Measurements from ENCODE around the gene TXNRD3. TPM values are rescaled to one million over a fixed set of nuclear protein-coding genes. Genes with fewer than 3 reads are reported as not detected.
"Not testable (repeated sequence)": the region's sequence is repeated elsewhere in the genome, so short reads cannot be mapped to it uniquely, and the experiment has no call there.

TXNRD3 gene
- total and polyA plus RNA-seq, 4 donors: 7.0 to 11.0 (median 7.7) TPM

DNA sequence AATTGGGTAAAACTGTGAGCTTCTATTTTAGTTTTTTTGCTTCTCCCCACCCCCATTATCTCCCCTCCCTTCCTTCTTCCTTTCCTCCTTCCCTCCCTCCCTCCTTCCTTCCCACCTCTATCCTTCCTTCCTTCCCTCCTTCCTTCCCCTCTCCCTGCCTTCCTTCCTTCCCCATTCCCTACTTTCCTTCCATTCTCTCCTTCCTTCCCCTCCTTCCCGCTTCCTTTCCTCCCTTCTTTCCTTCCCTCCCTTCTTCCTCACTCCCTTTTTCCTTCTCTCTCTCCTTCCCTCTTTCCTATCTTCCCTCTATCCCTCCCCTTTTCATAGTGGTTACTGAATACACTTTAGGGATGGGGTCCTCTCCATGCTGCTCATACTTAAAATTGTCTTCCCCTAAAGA, 55.8 kb downstream of the TXNRD3 start (continued):
- TF ChIP-seq NR2F2 (IDR thresholded peaks at IDR 0.05): no peak
- TF ChIP-seq, protein P1, sequence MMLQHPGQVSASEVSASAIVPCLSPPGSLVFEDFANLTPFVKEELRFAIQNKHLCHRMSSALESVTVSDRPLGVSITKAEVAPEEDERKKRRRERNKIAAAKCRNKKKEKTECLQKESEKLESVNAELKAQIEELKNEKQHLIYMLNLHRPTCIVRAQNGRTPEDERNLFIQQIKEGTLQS (IDR thresholded peaks at IDR 0.05): no peak

DNA sequence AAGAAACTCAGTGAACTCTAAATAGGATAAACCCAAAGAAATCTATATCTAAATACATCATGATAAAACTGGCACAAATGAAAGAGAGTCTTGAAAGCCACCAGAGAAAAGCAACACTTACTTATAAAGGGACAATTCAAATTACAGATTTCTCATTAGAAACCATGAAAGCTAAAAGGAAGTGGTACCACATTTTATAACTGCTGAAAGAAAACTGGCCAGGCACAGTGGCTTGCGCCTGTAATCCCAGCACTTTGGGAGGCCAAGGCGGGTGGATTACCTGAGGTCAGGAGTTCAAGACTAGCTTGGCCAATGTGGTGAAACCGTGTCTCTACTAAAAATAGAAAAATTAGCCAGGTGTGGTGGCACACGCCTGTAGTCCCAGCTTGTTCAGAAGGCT, 59.4 kb downstream of the TXNRD3 start:
- not testable (repeated sequence) for H3K9me3 ChIP-seq (ENCODE audit: control insufficient read depth in 4 of 4, low read length in 3 of 4); H3K4me1 ChIP-seq (ENCODE audit: control insufficient read depth in 4 of 4, insufficient read depth in 4 of 4, low read length in 3 of 4)

DNA sequence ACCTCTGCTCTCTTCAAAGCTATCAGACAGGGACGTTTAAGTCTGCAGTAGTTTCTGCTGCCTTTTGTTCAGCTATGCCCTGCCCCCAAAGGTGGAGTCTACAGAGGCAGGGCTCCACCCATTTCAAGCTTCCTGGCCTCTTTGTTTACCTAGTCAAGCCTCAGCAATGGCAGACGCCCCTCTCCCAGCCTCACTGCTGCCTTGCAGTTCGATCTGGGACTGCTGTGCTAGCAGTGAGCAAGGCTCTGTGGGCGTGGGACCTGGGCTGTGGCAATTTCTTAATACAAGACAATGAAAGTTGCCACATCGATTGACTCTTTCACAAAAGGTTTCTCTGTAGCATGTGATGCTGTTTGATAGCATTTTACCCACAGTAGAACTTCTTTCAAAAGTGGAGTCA, 63.4 kb downstream of the TXNRD3 start:
- not testable (repeated sequence) for H3K27me3 ChIP-seq (ENCODE audit: control insufficient read depth in 4 of 4, insufficient read depth in 4 of 4, low read length in 3 of 4); H3K4me3 ChIP-seq (ENCODE audit: low read depth in 1 of 3, low read length in 3 of 3); H3K27ac ChIP-seq (ENCODE audit: low read depth in 1 of 2, low read length in 2 of 2); H3K4me1 ChIP-seq (ENCODE audit: control insufficient read depth in 4 of 4, insufficient read depth in 4 of 4, low read length in 3 of 4); H3K9me3 ChIP-seq (ENCODE audit: control insufficient read depth in 4 of 4, low read length in 3 of 4); H3K36me3 ChIP-seq (ENCODE audit: control insufficient read depth in 4 of 4, insufficient read depth in 3 of 4, low read depth in 1 of 4, low read length in 3 of 4); H3K9ac ChIP-seq (ENCODE audit: low read depth in 1 of 2, low read length in 2 of 2); DNase-seq (ENCODE audit: low spot score)
- WGBS: 64% methylated on average over 5 of the region's 5 CpGs

More for the DNA sequence above, 59.4 kb downstream of the TXNRD3 start:
- H3K9ac ChIP-seq (ENCODE audit: low read depth in 1 of 2, low read length in 2 of 2); DNase-seq (ENCODE audit: low spot score); H3K36me3 ChIP-seq (ENCODE audit: control insufficient read depth in 4 of 4, insufficient read depth in 3 of 4, low read depth in 1 of 4, low read length in 3 of 4); H3K4me3 ChIP-seq (ENCODE audit: low read depth in 1 of 3, low read length in 3 of 3); H3K27me3 ChIP-seq (ENCODE audit: control insufficient read depth in 4 of 4, insufficient read depth in 4 of 4, low read length in 3 of 4); H3K27ac ChIP-seq (ENCODE audit: low read depth in 1 of 2, low read length in 2 of 2): not testable (repeated sequence)
- 94% methylated on average over 4 of the region's 4 CpGs for WGBS

DNA sequence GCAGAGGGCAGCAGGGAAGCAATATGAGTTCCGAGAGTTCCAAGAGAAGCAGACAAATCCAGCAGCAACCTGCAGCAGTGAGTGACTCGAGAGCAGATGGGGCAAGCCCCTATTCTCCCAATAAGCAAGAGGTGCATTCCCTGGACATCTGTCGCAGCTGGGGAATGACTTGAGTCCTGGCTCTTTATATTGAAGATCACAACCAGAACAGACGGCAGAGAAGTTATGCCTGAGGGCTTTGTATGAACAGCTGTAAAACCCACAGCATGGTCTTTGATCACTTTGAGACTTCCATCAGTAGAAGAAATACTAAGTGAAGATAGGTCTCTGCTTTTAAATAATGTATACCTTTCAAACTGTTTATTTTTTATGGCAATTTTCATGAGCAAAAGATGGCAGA, 72.6 kb downstream of the TXNRD3 start:
- H3K36me3 ChIP-seq (ENCODE audit: control insufficient read depth in 4 of 4, insufficient read depth in 3 of 4, low read depth in 1 of 4, low read length in 3 of 4): no peaks in the 10 kb centered on the region
- no peak overlapping the region for H3K4me3 ChIP-seq (ENCODE audit: low read depth in 1 of 3, low read length in 3 of 3)
- peaks cover 0 to 2% (median 0%) of the 10 kb centered on the region in 4 donors for H3K9me3 ChIP-seq (ENCODE audit: control insufficient read depth in 4 of 4, low read length in 3 of 4)
- no peak for DNase-seq (ENCODE audit: low spot score)
- no peak overlapping the region for H3K27ac ChIP-seq (ENCODE audit: low read depth in 1 of 2, low read length in 2 of 2)
- no peak overlapping the region for H3K9ac ChIP-seq (ENCODE audit: low read depth in 1 of 2, low read length in 2 of 2)
- WGBS: 85% methylated on average over 4 of the region's 4 CpGs
- TF ChIP-seq RXRA (IDR thresholded peaks at IDR 0.05) (no peak), FOXA1 (IDR thresholded peaks at IDR 0.05) (no peak), HNF4A (conservative IDR thresholded peaks at IDR 0.05) (no peak), SP1 (IDR thresholded peaks at IDR 0.05) (no peak), GABPA (IDR thresholded peaks at IDR 0.05 in 1 of 2, conservative IDR thresholded peaks at IDR 0.05 in 1 of 2) (no peak), HNF4G (IDR thresholded peaks at IDR 0.05) (no peak), RAD21 (IDR thresholded peaks at IDR 0.05) (no peak), JUND (IDR thresholded peaks at IDR 0.05) (no peak), NR2F2 (IDR thresholded peaks at IDR 0.05) (no peak), FOXA2 (IDR thresholded peaks at IDR 0.05) (no peak)
- TF ChIP-seq, protein P2, sequence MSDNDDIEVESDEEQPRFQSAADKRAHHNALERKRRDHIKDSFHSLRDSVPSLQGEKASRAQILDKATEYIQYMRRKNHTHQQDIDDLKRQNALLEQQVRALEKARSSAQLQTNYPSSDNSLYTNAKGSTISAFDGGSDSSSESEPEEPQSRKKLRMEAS (IDR thresholded peaks at IDR 0.05): no peak
- TF ChIP-seq, protein P3, sequence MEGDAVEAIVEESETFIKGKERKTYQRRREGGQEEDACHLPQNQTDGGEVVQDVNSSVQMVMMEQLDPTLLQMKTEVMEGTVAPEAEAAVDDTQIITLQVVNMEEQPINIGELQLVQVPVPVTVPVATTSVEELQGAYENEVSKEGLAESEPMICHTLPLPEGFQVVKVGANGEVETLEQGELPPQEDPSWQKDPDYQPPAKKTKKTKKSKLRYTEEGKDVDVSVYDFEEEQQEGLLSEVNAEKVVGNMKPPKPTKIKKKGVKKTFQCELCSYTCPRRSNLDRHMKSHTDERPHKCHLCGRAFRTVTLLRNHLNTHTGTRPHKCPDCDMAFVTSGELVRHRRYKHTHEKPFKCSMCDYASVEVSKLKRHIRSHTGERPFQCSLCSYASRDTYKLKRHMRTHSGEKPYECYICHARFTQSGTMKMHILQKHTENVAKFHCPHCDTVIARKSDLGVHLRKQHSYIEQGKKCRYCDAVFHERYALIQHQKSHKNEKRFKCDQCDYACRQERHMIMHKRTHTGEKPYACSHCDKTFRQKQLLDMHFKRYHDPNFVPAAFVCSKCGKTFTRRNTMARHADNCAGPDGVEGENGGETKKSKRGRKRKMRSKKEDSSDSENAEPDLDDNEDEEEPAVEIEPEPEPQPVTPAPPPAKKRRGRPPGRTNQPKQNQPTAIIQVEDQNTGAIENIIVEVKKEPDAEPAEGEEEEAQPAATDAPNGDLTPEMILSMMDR (IDR thresholded peaks at IDR 0.05; ENCODE audit: low read depth, low read length, missing input control): no peak
- TF ChIP-seq, protein P1 (IDR thresholded peaks at IDR 0.05): no peak
- TF ChIP-seq, protein P4, sequence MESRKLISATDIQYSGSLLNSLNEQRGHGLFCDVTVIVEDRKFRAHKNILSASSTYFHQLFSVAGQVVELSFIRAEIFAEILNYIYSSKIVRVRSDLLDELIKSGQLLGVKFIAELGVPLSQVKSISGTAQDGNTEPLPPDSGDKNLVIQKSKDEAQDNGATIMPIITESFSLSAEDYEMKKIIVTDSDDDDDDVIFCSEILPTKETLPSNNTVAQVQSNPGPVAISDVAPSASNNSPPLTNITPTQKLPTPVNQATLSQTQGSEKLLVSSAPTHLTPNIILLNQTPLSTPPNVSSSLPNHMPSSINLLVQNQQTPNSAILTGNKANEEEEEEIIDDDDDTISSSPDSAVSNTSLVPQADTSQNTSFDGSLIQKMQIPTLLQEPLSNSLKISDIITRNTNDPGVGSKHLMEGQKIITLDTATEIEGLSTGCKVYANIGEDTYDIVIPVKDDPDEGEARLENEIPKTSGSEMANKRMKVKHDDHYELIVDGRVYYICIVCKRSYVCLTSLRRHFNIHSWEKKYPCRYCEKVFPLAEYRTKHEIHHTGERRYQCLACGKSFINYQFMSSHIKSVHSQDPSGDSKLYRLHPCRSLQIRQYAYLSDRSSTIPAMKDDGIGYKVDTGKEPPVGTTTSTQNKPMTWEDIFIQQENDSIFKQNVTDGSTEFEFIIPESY (IDR thresholded peaks at IDR 0.05): no peak
- H3K27me3 ChIP-seq (ENCODE audit: control insufficient read depth in 4 of 4, insufficient read depth in 4 of 4, low read length in 3 of 4): no peaks in the 10 kb centered on the region
- no peaks in the 10 kb centered on the region for H3K4me1 ChIP-seq (ENCODE audit: control insufficient read depth in 4 of 4, insufficient read depth in 4 of 4, low read length in 3 of 4)

Data from liver (tissue), 9 donors.